SIG-M5 treated with dmso at 0.1 percent for 504 hours (cell line): Measurements from ENCODE around the gene TMEM266.
A peak's percentile ranks its signal among the peaks of the same experiment; 100 is the strongest.
"Not testable (repeated sequence)": the region's sequence is repeated elsewhere in the genome, so short reads cannot be mapped to it uniquely, and the experiment has no call there.

Experiments used
- DNase-seq: peaks from one replicate; lab custom pipeline; 2025; ENCODE audit not compliant: unreplicated experiment; lab: John Stamatoyannopoulos, UW

TMEM266 gene, protein sequence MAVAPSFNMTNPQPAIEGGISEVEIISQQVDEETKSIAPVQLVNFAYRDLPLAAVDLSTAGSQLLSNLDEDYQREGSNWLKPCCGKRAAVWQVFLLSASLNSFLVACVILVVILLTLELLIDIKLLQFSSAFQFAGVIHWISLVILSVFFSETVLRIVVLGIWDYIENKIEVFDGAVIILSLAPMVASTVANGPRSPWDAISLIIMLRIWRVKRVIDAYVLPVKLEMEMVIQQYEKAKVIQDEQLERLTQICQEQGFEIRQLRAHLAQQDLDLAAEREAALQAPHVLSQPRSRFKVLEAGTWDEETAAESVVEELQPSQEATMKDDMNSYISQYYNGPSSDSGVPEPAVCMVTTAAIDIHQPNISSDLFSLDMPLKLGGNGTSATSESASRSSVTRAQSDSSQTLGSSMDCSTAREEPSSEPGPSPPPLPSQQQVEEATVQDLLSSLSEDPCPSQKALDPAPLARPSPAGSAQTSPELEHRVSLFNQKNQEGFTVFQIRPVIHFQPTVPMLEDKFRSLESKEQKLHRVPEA

DNA sequence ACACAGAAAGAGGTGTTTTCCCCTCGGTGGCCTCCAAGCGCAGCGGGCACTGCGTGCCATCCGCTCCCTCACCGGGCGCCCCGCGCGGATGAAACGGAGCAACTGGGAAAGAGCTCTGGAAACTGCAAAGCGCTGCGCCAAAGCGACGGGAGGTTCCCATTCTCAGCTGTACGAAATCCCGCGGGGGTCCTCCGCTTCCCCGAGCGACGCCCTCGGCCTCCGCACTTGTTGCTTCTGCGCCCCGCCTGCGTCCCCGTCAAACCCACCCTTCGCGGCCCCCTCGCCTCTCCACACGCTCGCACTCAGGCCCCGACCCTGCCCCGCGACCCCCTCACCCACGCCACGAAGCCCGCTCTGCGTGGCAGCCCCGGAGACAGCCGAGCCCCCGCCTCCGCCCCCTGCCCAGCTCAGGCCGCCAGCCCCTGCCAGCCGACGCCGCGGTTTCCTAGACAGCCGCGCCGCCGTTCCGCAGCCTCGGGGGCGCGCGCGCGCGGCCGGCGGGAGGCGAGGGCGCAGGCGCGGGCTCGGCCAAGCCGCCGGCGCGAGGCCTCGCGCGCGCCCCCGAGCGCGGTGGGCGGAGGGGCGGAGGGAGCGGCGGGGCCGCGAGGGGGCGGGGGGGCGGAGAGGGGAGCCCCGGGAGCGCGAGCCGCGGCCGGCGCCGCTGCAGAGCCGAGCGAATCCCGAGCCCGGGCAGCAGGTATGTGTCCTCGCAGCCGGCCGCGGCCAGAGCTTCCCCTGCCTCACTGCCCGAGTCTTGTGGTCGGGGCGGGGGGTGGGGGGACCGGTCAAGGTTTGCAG, at the start of gene TMEM266:
TMEM266 (plus strand) TSS at position 666 of the 798 bp plus-strand sequence. CDS start 74,279 bp downstream, outside the sequence.
- peak; percentile 26 for DNase-seq

DNA sequence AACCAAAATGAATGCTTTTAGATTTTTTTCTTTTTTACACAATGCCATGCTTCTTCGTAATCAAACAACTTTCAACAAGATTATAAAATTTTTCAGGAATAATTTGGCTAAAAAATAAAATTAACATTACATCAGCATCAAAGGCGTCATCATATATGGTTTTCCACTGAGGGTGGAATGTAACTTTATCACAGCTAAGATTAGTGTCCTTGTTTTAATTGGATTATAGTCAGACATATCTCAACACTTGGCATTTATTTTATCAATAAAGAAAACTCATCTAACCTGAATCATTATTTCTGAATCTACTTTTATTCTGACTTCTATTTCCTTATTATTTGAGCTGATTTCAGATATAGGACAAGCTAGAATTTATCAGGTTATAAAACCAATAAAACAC, 49.2 kb upstream of the TMEM266 start:
- DNase-seq, result no peak

DNA sequence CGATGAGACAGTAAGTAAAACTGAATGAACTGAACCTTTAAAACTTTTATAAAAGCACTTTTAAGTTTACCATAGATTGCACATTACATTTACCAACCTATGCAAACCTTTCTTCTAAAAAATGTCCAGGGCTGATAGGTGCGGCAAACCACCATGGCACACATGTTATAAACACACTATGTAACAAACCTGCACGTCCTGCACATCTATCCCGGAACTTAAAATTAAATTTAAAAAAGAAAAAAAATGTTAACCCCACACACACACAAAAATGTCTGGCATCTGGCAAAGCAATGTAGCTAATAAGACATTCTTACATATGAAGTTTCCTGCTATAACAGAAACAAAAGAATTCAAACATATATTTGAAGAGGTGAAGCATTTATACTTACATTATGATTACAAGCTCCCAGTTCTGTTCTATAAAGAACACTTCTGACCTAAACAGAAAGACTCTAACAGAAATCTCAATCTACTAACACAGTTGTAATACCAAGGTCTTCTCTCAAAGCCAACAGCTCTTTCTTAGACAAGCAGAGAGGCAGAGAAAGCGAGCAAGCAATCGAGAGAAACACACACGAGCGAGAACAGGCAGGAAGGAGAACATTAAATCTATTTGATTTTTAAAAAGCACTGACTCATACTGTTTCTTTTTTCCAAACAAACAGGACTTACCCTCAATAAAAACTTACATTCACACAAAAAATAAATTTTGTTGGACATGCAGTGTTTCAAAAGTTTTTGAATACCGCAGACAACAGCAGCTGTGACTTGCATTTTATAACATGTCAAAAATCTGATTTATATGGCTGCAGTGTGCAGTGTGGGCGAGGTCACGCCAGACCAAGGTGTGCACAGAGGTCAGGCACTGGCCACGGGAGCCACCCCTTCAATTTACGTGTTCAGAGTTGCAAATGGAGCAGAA, 47.9 kb upstream of the TMEM266 start, which contains the start of gene NRG4:
NRG4 (minus strand) TSS at position 798 of the 925 bp plus-strand sequence. CDS start 1,194 bp downstream, outside the sequence.
- no peak for DNase-seq

DNA sequence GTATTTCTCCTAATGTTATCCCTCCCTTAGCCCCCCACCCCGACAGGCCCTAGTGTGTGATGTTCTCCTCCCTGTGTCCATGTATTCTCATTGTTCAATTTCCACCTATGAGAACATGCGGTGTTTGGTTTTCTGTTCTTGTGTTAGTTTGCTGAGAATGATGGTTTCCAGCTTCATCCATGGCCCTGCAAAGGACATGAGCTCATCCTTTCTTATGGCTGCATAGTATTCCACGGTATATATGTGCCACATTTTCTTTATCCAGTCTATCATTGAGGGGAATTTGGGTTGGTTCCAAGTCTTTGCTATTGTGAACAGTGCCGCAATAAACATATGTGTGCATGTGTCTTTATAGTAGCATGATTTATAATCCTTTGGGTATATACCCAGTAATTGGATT, 46.3 kb upstream of the TMEM266 start:
- not testable (repeated sequence) for DNase-seq

DNA sequence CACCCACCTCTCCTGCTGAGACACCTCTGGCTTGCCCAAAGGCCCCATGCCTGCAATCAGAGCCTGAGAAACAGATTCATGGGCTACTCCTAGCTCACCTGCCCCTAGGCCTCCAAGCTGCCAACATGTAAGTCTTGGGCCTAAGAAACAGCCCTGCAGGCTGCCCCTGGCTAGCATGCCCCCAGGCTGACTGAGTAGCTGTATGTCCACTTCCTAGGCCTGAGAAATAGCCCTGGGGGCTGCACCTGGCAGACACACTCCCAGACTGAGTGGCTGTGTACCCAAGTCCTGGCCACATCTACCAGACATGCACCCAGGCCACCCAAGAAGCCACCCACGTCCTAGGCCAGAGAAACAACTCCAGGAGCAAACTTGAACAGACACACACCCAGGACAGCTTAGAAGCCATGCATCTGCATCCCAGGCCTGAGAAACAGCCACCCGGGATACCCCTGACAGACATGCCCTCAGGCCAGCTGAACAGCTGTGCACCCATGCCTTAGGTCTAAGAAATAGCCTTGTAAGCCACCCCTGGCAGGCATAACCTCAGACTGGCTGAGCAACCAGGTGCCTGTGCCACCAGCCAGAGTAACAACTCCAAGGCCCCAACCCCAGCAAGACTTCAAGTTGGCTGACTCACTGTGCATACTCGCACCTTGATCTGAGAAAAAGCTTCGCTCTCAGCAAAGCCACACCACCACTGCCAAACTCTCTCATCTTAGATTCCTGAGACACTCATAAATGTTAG, 35.6 kb upstream of the TMEM266 start:
- DNase-seq, result no peak

DNA sequence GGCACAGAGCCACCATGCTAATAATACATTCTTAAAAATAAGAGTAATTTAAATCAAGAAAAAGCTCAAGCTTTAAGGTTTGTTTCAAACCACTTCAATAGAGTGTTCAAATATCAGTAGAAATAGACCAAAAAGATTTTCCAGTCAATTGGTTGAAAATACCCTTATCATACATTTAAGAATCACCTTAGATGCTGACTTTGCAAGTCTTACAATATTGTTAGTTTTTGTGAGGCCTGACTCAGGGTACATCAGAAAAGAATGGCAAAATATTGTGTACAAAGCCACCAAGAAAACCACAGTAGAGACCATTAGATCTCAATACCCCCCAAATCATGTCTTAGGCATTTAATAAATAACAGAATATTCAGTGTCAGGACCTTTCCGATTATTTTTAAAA, 27.7 kb upstream of the TMEM266 start:
- no peak for DNase-seq

DNA sequence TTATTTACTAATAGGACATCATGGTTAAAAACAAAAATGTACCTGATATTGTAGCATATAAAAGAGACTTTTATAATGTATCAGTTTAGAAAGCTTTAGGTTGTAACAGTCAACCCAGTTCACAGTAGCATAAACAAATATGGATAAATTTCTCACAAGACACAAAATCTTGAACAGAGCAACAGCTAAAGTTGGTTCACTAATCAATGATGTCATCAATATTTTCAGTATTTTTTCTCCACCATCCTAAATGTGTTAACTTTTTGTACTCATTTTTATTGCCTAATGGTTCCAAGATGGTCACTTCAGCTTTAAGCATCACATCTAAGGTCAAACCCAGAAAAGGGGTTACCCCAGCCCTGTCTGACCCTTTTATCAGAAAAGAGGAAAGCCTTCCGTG, 26.3 kb upstream of the TMEM266 start:
- DNase-seq, result no peak

DNA sequence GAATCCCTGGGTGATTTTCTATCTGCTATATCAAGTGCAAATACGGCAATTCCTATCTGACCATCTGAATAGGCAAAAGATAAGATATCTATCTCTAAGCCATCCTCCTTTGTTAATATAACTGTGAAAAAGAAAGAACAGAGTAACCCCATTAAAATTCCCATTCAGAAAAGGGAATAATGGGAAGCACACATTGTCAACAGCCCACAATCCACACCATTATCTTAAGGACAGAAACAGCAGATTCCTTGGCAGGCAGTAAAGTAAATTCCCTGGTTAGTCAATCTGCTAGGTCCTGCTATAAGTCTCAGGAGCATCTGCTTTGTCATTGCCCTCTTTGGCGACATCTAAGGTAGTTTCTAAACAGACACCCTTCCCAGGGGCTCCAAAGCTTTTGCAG, 25.7 kb upstream of the TMEM266 start:
- DNase-seq, result no peak

DNA sequence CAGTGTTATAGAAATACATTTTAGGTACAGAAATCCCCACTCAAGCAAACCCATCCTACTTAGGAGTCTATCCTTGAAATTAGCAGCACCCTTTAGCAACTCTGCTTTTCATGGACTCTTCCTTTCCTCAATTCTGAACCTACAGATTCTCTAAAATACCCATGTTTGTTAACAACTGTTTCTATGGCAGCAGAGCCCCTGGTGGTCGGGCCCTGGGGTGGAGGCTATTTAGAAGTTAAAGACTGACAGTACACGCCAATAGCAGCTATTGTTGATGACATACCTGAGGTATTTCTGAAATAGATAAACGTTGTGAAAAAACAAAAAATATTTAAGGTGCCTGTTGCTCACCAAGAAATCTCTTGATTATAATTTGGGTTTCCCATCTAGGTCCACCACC, 24.2 kb upstream of the TMEM266 start:
- no peak for DNase-seq

DNA sequence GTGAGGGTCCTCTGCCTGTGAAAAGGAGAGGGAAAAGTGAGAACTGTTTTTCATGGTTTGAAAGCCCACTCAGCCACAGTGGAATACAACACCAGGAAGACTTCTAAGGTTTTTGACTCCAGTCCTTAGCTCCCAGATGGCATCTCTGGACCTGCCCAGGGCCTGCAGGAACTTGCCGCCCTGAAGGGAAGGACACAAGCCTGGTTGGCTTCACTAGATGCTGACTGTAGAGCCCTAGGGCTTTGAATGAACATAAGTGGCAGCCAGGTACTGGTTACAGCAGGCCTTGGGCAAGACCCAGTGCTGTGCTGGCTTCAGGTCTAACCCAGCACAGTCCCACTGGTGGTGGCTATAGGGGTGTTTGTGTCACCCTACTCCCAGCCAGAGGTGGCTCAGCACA, 21.3 kb upstream of the TMEM266 start:
- no peak for DNase-seq

DNA sequence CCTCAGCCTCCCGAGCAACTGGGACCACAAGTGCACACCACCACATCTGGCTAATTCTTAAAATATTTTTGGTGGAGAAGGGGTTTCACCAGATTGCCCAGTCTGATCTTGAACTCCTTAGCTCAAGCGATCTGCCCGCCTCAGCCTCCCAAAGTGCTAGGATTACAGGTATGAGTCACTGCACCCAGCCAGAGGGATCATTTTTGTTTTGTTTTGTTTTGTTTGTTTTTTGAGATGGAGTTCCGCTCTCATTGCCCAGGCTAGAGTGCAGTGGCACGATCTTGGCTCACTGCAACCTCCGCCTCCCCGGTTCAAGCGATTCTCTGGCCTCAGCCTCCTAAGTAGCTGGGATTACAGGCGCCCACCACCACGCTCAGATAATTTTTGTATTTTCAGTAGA, 5.6 kb upstream of the TMEM266 start:
- DNase-seq, result not testable (repeated sequence)

DNA sequence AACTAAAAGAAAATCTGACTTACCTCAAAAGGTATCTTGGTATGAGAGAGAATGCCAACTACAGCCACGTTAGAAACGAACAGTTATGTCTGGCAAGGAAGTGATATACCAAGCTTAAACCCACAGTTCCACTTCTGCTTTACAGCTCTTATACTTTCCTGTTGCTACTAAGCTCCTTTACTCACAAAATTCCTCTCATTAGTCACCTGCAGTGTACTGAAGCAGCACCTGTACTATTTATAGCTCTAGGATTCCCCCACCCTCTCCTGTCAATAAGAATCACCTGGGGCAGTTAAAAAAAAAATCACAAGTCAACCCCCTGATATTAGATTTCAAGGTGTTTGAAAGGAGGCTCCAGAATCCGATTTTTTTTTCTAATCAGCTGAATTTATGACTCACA, 2.9 kb upstream of the TMEM266 start:
- DNase-seq, result peak; percentile 72

DNA sequence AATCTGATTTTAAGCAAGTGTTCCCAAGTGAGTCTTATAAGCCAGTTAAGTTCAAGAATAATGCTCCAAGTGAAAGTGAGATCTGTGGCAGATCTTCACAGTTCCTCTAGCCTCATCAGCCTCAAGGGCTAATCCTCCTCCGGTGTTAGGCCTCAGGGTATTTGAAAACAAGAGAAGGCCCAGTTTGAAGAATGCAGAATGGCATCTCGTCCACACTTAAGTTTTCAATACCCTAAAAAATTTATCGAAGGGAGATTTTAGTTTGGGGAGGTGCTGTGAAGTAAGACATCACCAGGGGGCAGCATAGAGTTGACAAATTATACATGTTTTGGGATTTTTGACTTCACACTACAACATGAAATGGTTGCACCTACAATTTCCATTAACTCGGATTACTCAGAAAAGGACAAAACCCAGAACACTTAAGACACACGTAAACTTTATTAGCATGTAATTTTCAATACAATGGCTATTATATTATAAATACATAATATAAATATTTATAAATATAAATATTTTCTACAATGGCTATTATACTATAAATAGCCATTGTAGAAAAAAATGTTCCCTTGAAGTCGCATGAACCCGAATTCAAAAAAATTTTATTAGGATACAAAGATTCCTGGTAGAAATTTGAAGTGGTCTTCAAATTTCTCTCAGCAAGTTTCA, 2.3 kb upstream of the TMEM266 start:
- DNase-seq, result peak; percentile 51

DNA sequence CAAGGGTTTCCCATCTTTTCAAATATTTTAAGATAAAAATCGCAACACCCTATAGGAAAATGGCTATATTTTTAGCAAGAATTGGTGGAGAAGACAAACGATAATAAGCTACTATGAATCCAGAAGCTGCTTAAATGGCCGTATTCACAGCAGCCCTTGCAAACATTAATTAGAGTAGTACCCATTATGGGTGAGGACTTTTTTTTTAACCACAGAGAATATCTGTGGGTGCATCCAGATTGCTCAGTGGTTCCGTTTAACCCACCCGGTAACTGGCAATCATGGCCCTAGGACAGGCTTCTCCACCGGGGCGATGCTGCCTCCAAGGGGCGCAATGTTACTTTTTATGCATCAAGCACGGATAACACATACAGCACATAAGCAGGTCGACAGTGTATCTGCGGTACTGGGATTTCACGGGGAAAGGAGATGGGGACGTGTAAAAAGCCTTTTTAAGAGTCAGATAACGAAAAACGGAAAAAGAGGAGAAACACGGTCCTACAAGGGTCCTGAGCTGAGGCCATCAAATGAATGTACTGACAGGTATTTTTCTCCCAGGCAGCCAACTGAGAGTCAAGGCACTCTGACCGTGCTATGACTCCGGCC, 968 bp upstream of the TMEM266 start:
- peak; percentile 22 for DNase-seq

DNA sequence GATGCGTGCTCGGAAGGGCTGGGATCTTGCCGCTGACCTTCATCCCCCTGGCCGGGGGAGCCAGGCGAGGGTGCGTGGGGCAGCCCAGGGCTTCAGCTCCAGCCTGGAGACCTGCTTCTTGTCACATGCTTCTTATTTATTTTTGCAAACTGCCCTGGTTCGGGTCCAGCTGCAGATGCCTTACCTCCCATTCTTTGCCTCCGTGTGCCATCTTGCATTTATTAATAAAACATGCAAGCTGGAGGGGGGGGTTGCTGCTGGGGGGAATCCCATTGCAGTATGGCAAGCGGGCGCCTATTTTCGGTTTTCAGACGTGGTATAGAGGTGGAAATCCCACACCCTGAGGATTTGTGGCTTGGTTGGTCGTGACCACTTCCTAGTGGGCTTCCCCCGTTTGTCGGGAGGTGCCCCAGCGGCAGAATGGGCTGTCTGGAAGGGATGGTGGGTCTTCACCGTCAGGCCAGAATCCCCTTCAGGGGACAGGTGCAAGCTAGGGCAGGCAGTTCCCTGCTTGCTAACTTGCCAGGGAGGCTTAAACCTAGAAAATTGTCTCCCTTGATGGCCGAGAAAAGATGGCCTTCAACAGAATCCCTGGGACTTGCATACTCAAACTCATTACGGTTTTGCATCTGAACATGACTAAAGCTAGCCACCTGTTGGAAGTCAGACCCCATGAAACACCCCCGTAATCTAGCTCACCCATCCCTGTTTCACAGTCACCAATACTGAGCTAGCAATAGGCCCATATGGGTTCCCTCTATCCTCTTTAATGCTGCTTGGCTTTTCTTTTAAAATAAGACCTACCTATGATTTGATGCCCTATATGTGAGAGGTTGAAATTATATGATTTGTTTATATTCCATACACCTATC, 569 bp downstream of the TMEM266 start:
- DNase-seq, result no peak

DNA sequence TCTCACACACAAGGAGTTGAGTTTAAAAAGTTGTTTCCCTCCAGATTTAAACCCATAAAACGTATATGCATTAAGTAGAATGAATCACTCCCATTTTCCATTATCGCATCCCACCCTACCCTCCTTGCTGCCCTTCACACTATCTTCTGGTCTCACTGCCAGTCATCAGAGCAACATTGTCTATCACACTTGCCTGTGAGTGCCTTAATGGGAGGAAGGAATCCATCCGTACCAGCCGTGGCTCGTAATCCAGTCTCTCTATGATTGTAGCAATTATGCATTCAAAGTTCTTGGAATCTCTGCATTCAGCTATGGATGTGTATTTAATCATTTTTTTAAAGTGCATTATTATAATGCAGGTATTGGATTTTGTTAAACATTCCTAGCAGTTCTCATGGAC, 1.9 kb downstream of the TMEM266 start:
- DNase-seq, result no peak

DNA sequence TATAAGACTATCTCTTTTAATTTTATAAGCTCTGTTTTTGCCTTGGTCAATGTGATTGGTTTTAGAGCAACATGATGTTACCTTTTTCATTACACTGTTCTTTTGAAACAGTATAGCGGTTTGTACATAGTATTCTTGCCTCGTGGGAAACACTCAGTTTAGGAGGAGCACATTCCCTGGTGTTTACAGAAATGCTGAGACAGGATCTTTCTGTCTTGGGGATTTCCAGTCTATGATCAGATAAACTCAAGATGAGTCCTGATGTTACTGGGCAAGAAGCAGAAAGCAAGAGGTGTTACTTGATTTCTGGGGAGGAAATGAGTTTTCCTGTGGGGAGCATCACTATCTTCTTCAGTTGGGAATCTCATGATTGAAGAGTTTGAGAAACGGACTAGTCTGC, 2.5 kb downstream of the TMEM266 start:
- no peak for DNase-seq

DNA sequence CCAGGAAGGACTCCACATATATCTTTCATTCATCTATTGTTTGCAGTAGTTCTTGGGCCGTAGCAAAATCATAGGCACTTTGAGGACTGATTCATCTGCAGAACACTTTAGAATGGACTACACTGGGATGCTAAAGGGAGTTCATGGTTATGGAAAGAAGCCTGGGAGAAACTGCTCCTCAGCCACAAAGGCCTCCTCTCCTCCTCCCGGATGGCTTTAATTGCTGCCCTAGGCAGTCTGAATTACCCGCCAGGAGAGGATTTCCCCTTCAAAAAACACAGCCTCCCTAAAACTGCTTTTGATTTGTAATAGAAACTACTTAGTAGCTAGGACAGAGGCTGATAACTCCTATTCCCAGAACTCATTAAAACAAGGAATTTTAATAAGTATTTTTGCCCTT, 4.6 kb downstream of the TMEM266 start:
- no peak for DNase-seq
